ENCODE measurements around the gene ABCA10. TPM values are rescaled to one million over a fixed set of nuclear protein-coding genes. Genes with fewer than 3 reads are reported as not detected.

Gene ABCA10
- polyA plus RNA-seq, 2 donors, result 2.5 to 5.4 TPM

GRCh38 chr17:69246726-69247375 is 18.2 kb upstream of the ABCA10 start:
- Histone ChIP-seq H3K27me3 (ENCODE audit: control insufficient read depth in 1 of 2, insufficient read depth in 2 of 2, low read length in 2 of 2) (no peaks in the 10 kb centered on the region), H3K36me3 (ENCODE audit: control insufficient read depth in 2 of 2, insufficient read depth in 2 of 2, low read length in 1 of 2) (no peaks in the 10 kb centered on the region), H3K9me3 (ENCODE audit: control insufficient read depth in 2 of 2, insufficient read depth in 1 of 2, low read depth in 1 of 2, low read length in 1 of 2) (no peaks in the 10 kb centered on the region), H3K4me1 (ENCODE audit: control insufficient read depth in 2 of 2, insufficient read depth in 2 of 2, low read length in 1 of 2) (no peaks in the 10 kb centered on the region), H3K27ac (ENCODE audit: low read depth in 2 of 2, low read length in 1 of 2) (no peak overlapping the region), H3K4me3 (ENCODE audit: low read depth in 1 of 2, low read length in 2 of 2) (no peak overlapping the region)
- WGBS, 2 donors, result 64 to 68% methylated on average over 4 of the region's 4 CpGs

DNA sequence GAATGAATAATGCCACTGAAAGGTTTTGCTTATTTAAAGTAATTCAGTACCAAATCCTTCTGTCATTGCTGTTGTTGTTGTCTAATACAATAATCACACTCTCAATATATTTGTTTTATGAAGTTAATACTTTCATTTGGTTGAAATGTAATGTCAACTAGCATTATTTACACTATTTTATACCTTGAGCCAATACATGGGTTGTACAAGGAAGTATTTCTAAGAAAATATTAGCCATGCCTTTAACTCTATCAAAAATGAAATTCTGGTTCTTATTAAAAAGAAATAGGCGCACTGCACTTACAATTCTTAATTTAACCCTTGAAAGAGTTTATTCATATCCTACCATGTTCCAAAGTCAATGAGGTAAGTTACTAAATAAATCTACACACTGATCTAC is 17.6 kb upstream of the ABCA10 start:
- 65 to 72% methylated on average over 1 of the region's 1 CpG for WGBS, 2 donors

GRCh38 chr17:69245617-69246016 is 17.0 kb upstream of the ABCA10 start:
- no peaks in the 10 kb centered on the region for H3K9me3 ChIP-seq (ENCODE audit: control insufficient read depth in 2 of 2, insufficient read depth in 1 of 2, low read depth in 1 of 2, low read length in 1 of 2)
- WGBS, 2 donors, result 55 to 57% methylated on average over 2 of the region's 2 CpGs

More for the DNA sequence above, 17.6 kb upstream of the ABCA10 start:
- peaks cover 0 to 2% of the 10 kb centered on the region in 2 donors for H3K36me3 ChIP-seq (ENCODE audit: control insufficient read depth in 2 of 2, insufficient read depth in 2 of 2, low read length in 1 of 2)
- H3K9me3 ChIP-seq (ENCODE audit: control insufficient read depth in 2 of 2, insufficient read depth in 1 of 2, low read depth in 1 of 2, low read length in 1 of 2), result no peaks in the 10 kb centered on the region
- no peaks in the 10 kb centered on the region for H3K27me3 ChIP-seq (ENCODE audit: control insufficient read depth in 1 of 2, insufficient read depth in 2 of 2, low read length in 2 of 2)
- no peaks in the 10 kb centered on the region for H3K4me1 ChIP-seq (ENCODE audit: control insufficient read depth in 2 of 2, insufficient read depth in 2 of 2, low read length in 1 of 2)
- H3K27ac ChIP-seq (ENCODE audit: low read depth in 2 of 2, low read length in 1 of 2), result no peak overlapping the region
- H3K4me3 ChIP-seq (ENCODE audit: low read depth in 1 of 2, low read length in 2 of 2), result no peak overlapping the region

GRCh38 chr17:69239611-69240600 is 11.3 kb upstream of the ABCA10 start:
- Histone ChIP-seq H3K4me1 (ENCODE audit: control insufficient read depth in 2 of 2, insufficient read depth in 2 of 2, low read length in 1 of 2) (no peaks in the 10 kb centered on the region), H3K27ac (ENCODE audit: low read depth in 2 of 2, low read length in 1 of 2) (no peak overlapping the region), H3K4me3 (ENCODE audit: low read depth in 1 of 2, low read length in 2 of 2) (no peak overlapping the region), H3K36me3 (ENCODE audit: control insufficient read depth in 2 of 2, insufficient read depth in 2 of 2, low read length in 1 of 2) (peaks cover 2 to 6% of the 10 kb centered on the region in 2 donors), H3K27me3 (ENCODE audit: control insufficient read depth in 1 of 2, insufficient read depth in 2 of 2, low read length in 2 of 2) (no peaks in the 10 kb centered on the region), H3K9me3 (ENCODE audit: control insufficient read depth in 2 of 2, insufficient read depth in 1 of 2, low read depth in 1 of 2, low read length in 1 of 2) (no peaks in the 10 kb centered on the region)
- 91 to 92% methylated on average over 8 of the region's 8 CpGs for WGBS, 2 donors

More at GRCh38 chr17:69245617-69246016, 17.0 kb upstream of the ABCA10 start:
- H3K27me3 ChIP-seq (ENCODE audit: control insufficient read depth in 1 of 2, insufficient read depth in 2 of 2, low read length in 2 of 2), result no peaks in the 10 kb centered on the region
- peaks cover 2% of the 10 kb centered on the region in 2 donors for H3K36me3 ChIP-seq (ENCODE audit: control insufficient read depth in 2 of 2, insufficient read depth in 2 of 2, low read length in 1 of 2)
- no peaks in the 10 kb centered on the region for H3K4me1 ChIP-seq (ENCODE audit: control insufficient read depth in 2 of 2, insufficient read depth in 2 of 2, low read length in 1 of 2)
- H3K4me3 ChIP-seq (ENCODE audit: low read depth in 1 of 2, low read length in 2 of 2), result no peak overlapping the region
- no peak overlapping the region for H3K27ac ChIP-seq (ENCODE audit: low read depth in 2 of 2, low read length in 1 of 2)

- Histone ChIP-seq H3K27ac (ENCODE audit: low read depth in 2 of 2, low read length in 1 of 2) (no peak overlapping the region), H3K9me3 (ENCODE audit: control insufficient read depth in 2 of 2, insufficient read depth in 1 of 2, low read depth in 1 of 2, low read length in 1 of 2) (peaks cover 0 to 4% of the 10 kb centered on the region in 2 donors), H3K27me3 (ENCODE audit: control insufficient read depth in 1 of 2, insufficient read depth in 2 of 2, low read length in 2 of 2) (no peaks in the 10 kb centered on the region), H3K4me1 (ENCODE audit: control insufficient read depth in 2 of 2, insufficient read depth in 2 of 2, low read length in 1 of 2) (no peaks in the 10 kb centered on the region), H3K36me3 (ENCODE audit: control insufficient read depth in 2 of 2, insufficient read depth in 2 of 2, low read length in 1 of 2) (peaks cover 2 to 6% of the 10 kb centered on the region in 2 donors), H3K4me3 (ENCODE audit: low read depth in 1 of 2, low read length in 2 of 2) (no peak overlapping the region)
- 83 to 90% methylated on average over 3 of the region's 3 CpGs for WGBS, 2 donors
Observed at GRCh38 chr17:69236946-69237345, 8.3 kb upstream of the ABCA10 start.

GRCh38 chr17:69236464-69236863 is 7.8 kb upstream of the ABCA10 start:
- no peaks in the 10 kb centered on the region for H3K4me1 ChIP-seq (ENCODE audit: control insufficient read depth in 2 of 2, insufficient read depth in 2 of 2, low read length in 1 of 2)
- H3K27ac ChIP-seq (ENCODE audit: low read depth in 2 of 2, low read length in 1 of 2), result no peak overlapping the region
- H3K4me3 ChIP-seq (ENCODE audit: low read depth in 1 of 2, low read length in 2 of 2), result no peak overlapping the region
- H3K36me3 ChIP-seq (ENCODE audit: control insufficient read depth in 2 of 2, insufficient read depth in 2 of 2, low read length in 1 of 2), result peaks cover 1 to 6% of the 10 kb centered on the region in 2 donors
- WGBS, 2 donors, result 67 to 72% methylated on average over 2 of the region's 2 CpGs
- H3K9me3 ChIP-seq (ENCODE audit: control insufficient read depth in 2 of 2, insufficient read depth in 1 of 2, low read depth in 1 of 2, low read length in 1 of 2), result peaks cover 0 to 4% of the 10 kb centered on the region in 2 donors
- H3K27me3 ChIP-seq (ENCODE audit: control insufficient read depth in 1 of 2, insufficient read depth in 2 of 2, low read length in 2 of 2), result no peaks in the 10 kb centered on the region

- peaks cover 0 to 4% of the 10 kb centered on the region in 2 donors for H3K9me3 ChIP-seq (ENCODE audit: control insufficient read depth in 2 of 2, insufficient read depth in 1 of 2, low read depth in 1 of 2, low read length in 1 of 2)
- H3K27ac ChIP-seq (ENCODE audit: low read depth in 2 of 2, low read length in 1 of 2), result no peak overlapping the region
- H3K4me1 ChIP-seq (ENCODE audit: control insufficient read depth in 2 of 2, insufficient read depth in 2 of 2, low read length in 1 of 2), result no peaks in the 10 kb centered on the region
- H3K4me3 ChIP-seq (ENCODE audit: low read depth in 1 of 2, low read length in 2 of 2), result no peak overlapping the region
- H3K27me3 ChIP-seq (ENCODE audit: control insufficient read depth in 1 of 2, insufficient read depth in 2 of 2, low read length in 2 of 2), result no peaks in the 10 kb centered on the region
- 29 to 36% methylated on average over 1 of the region's 1 CpG for WGBS, 2 donors
- H3K36me3 ChIP-seq (ENCODE audit: control insufficient read depth in 2 of 2, insufficient read depth in 2 of 2, low read length in 1 of 2), result peaks cover 0 to 4% of the 10 kb centered on the region in 2 donors
Observed at GRCh38 chr17:69235338-69236058, 6.9 kb upstream of the ABCA10 start.

GRCh38 chr17:69232650-69233049 is 4.0 kb upstream of the ABCA10 start:
- H3K36me3 ChIP-seq (ENCODE audit: control insufficient read depth in 2 of 2, insufficient read depth in 2 of 2, low read length in 1 of 2), result no peaks in the 10 kb centered on the region
- no peak overlapping the region for H3K27ac ChIP-seq (ENCODE audit: low read depth in 2 of 2, low read length in 1 of 2)
- no peaks in the 10 kb centered on the region for H3K27me3 ChIP-seq (ENCODE audit: control insufficient read depth in 1 of 2, insufficient read depth in 2 of 2, low read length in 2 of 2)
- H3K4me3 ChIP-seq (ENCODE audit: low read depth in 1 of 2, low read length in 2 of 2), result no peak overlapping the region
- H3K4me1 ChIP-seq (ENCODE audit: control insufficient read depth in 2 of 2, insufficient read depth in 2 of 2, low read length in 1 of 2), result no peaks in the 10 kb centered on the region
- peaks cover 0 to 4% of the 10 kb centered on the region in 2 donors for H3K9me3 ChIP-seq (ENCODE audit: control insufficient read depth in 2 of 2, insufficient read depth in 1 of 2, low read depth in 1 of 2, low read length in 1 of 2)

DNA sequence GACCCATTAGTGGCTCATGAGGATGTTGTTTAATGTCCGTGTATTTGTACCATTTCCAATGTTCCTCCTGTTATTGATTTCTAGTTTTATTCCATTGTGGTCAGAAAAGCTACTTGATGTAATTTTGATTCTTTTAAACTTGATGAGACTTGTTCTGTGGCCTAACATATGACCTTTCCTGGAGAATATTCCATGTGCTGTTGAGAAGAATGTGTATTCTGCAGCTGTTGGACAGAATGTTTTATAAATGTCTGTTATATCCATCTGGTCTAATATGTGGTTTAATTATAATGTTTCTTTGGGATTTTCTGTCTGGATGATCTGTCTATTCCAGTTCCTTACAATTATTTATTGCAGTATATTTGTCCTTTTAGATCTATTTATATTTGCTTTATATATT is 2.9 kb upstream of the ABCA10 start:
- Histone ChIP-seq H3K4me1 (ENCODE audit: control insufficient read depth in 2 of 2, insufficient read depth in 2 of 2, low read length in 1 of 2) (no peaks in the 10 kb centered on the region), H3K27ac (ENCODE audit: low read depth in 2 of 2, low read length in 1 of 2) (no peak overlapping the region), H3K36me3 (ENCODE audit: control insufficient read depth in 2 of 2, insufficient read depth in 2 of 2, low read length in 1 of 2) (no peaks in the 10 kb centered on the region), H3K27me3 (ENCODE audit: control insufficient read depth in 1 of 2, insufficient read depth in 2 of 2, low read length in 2 of 2) (no peaks in the 10 kb centered on the region), H3K4me3 (ENCODE audit: low read depth in 1 of 2, low read length in 2 of 2) (no peak overlapping the region), H3K9me3 (ENCODE audit: control insufficient read depth in 2 of 2, insufficient read depth in 1 of 2, low read depth in 1 of 2, low read length in 1 of 2) (peaks cover 0 to 4% of the 10 kb centered on the region in 2 donors)
- 80 to 83% methylated on average over 1 of the region's 1 CpG for WGBS, 2 donors
